ENCODE data around the gene KCNH6.

KCNH6 gene

GRCh38 chr17:63489291-63489690 is 33.9 kb upstream of the KCNH6 start:
- DNase-seq: no peak

DNA sequence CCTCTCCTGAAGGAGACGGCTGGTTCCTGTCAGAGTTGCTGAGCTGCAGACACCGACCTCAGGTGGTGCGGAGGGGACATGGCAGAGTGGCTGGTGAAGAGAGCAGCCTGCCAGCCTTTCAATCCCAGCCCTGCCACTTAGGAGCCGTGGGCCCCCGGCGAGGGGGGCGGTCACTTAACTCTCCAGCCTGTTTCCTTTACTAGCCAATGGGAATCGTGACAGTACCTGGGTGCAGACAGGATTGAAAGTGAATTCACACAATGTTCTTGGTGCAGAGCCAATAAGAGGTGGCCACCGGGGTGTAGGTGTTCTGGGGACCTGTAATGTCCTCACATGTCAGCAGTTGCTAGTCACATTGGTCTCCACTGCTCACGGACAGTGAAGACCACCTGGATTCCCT is 32.8 kb upstream of the KCNH6 start:
- no peak for DNase-seq

GRCh38 chr17:63490858-63491400 is 32.2 kb upstream of the KCNH6 start:
- no peak for DNase-seq

DNA sequence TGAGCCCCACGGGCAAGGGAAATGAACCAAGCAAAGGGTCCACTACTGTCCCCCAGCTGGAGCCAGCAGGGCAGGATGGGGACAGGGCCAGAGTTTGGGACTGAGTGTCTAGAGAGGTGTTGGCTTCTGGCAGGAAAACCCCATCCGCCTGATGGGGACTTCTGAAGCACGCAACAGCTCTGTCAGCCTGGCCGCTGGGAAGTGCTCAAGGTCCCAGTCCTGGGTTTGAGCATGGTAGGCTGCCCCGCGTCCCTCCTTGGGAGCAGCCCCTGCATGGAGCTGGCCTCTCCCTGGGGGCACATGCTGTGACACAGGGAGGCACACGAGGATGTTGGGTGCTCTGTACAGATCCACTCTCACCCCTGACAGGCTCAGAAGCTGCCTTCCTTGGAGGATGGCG is 31.7 kb upstream of the KCNH6 start:
- no peak for DNase-seq

DNA sequence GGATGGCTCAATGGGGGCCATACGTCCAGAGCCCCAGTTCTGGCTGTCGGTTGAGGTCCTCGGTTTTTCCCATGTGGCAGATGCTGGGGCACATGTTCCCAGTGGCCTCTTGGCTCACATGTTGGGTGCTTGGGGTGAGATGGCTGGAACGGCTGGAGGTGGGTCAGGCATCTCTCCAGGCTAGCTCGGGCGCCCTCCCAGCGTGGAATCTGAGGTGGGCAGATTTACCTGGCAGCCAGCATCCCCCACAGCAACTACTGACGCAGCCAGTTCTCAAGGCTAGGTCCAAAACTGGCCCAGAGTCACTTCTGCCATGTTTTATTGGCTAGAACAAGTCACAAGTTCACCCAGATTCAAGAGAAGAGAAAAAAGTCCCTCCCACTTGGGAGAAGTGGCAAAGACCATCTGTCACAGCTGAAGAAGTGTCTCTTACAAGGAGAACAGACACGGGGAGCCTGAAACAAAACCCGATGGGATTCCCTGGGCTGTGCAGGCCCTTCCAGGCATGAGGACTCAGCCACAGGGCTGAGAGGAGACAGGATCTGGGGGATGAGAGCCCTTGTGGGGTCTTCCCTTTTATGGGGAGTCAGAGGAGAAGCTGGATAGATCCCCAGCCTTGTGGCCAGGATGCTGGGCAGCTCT is 31.1 kb upstream of the KCNH6 start:
- DNase-seq: no peak

GRCh38 chr17:63492940-63493339 is 30.2 kb upstream of the KCNH6 start:
- DNase-seq: no peak

- no peak for DNase-seq
Observed at GRCh38 chr17:63493411-63493810, 29.7 kb upstream of the KCNH6 start.

- no peak for DNase-seq
Observed at GRCh38 chr17:63494300-63494928, 28.7 kb upstream of the KCNH6 start.

DNA sequence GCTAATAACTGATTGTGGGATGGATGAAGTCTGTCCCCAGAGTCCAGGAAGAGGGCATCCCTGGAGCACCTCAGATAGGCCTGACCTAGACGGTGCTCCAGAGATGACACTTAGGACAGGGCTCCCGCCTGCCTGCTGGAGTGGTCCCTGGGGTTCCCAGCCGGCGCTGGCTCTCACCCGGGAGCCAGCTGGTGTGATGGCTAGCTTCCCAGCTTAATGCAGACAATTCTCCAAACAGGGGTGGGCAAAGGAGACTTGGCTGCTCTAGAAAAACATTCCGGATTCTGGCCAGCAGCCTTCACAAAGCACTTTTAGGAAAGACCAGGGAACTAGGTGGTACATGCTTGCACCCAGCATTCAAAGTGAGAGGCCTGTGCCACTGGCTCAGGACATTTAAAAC is 27.7 kb upstream of the KCNH6 start:
- DNase-seq: no peak

DNA sequence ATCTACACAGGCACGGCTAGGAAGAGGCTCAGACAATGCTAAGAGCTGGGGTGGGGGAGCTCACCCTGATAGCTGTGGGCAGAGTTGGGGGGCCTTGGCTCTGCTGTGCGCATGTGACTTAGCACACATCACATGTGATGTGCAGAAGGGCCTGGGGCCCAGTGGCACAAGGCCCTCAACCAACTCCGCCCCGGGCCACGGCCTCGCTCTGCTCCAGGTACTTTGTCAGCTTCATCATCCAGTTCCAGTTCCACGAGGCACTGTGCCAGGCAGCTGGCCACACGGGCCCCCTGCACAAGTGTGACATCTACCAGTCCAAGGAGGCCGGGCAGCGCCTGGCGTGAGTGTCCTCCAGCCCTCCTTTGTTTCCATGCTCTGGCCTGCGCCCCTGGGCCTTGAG is 27.0 kb upstream of the KCNH6 start:
- no peak for DNase-seq

DNA sequence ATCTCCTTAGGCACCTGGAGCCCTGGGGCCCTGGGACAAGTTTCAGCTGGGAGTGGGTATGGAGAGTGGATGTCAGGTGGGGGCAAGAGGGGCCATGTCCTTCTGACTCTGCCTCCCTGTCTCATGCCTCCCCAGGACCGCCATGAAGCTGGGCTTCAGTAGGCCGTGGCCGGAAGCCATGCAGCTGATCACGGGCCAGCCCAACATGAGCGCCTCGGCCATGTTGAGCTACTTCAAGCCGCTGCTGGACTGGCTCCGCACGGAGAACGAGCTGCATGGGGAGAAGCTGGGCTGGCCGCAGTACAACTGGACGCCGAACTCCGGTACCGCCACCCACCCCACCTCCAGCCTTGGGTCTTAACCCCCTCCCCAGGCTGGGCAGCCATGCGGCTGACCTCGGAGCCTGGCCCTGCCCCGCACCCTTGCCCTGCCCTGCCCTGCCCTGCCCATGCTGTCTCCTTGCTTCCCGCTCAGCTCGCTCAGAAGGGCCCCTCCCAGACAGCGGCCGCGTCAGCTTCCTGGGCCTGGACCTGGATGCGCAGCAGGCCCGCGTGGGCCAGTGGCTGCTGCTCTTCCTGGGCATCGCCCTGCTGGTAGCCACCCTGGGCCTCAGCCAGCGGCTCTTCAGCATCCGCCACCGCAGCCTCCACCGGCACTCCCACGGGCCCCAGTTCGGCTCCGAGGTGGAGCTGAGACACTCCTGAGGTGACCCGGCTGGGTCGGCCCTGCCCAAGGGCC is 26.3 kb upstream of the KCNH6 start:
- DNase-seq: no peak

DNA sequence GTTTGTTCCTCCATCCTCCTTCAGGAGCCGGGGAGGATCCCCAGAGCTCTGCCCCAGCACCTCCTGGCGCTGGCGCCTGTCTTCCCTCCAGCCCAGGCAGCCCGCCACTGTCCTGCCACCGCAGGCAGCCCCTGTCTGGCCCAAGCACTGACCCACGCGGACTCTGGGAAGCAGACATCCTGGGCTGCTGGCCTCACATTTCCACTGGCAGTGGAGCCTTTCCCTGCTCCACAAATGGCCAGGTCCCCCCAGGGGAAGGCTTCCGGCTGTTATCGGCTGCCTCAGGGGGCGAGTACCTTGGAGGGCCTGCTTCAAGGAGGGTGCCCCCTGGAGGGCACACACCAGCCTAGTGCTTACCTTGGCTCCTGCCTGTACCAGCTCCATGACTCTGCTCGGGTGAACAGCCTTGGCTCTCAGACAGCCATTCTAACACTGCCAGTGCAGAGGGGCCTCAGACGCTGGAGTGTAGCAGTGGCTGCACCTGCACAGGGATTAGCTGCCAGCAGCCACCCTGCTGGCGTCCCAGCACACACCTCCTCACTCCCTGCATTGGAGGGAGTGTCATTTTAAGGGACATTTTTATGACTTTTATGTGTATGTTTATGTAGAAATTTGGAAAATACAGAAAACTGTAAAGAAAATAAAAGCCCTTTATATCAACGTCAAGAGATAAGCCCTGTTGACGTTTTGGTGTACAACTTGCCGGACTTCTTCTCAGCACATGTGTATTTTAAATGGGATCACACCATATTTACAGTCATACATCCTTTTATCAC is 25.3 kb upstream of the KCNH6 start:
- no peak for DNase-seq

GRCh38 chr17:63498626-63499195 is 24.4 kb upstream of the KCNH6 start:
- DNase-seq: no peak

- no peak for DNase-seq
Observed at GRCh38 chr17:63500543-63501390, 22.4 kb upstream of the KCNH6 start.

GRCh38 chr17:63503341-63503705 is 19.8 kb upstream of the KCNH6 start:
- DNase-seq: no peak

GRCh38 chr17:63504261-63504660 is 18.9 kb upstream of the KCNH6 start:
- DNase-seq: no peak

DNA sequence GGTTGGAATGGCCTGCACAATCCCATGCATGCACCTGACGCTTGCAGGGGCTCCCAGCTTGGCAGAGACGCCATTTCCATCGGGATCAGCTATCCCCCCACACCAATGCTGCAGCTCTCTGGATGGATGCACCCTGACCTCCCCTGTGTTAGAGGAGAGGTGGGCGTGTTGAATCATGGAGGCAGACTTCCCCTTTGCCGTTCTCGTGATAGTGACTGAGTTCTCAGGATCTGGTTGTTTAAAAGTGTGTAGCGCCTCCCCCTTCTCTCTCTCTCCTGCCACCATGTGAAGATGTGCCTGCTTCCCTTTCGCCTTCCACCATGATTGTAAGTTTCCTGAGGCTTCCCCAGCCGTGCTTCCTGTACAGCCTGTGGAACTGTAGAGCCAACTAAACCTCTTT is 17.8 kb upstream of the KCNH6 start:
- DNase-seq: no peak

DNA sequence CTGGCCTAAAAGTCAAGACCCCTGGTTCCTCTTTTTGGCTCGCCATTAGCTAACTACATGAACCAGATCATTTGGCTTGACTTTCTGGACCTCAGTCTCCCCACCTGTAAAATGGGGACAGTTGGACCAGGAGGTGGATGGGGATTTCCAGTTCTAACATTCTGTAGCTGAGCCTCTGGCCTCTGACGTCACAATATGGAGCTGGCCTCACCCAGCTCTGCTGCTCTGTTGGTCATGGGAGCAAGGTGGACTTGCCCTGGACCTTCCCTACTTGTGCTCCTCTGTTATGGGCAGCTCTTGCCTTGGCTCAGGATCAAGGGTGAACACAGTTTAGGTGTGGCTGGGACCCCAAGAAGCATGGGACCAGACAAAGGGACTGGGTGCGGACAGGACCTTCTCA is 16.5 kb upstream of the KCNH6 start:
- DNase-seq: no peak

- no peak for DNase-seq
Observed at GRCh38 chr17:63511331-63511730, 11.8 kb upstream of the KCNH6 start.

- DNase-seq: no peak
Observed at GRCh38 chr17:63512388-63512787, 10.8 kb upstream of the KCNH6 start.

DNA sequence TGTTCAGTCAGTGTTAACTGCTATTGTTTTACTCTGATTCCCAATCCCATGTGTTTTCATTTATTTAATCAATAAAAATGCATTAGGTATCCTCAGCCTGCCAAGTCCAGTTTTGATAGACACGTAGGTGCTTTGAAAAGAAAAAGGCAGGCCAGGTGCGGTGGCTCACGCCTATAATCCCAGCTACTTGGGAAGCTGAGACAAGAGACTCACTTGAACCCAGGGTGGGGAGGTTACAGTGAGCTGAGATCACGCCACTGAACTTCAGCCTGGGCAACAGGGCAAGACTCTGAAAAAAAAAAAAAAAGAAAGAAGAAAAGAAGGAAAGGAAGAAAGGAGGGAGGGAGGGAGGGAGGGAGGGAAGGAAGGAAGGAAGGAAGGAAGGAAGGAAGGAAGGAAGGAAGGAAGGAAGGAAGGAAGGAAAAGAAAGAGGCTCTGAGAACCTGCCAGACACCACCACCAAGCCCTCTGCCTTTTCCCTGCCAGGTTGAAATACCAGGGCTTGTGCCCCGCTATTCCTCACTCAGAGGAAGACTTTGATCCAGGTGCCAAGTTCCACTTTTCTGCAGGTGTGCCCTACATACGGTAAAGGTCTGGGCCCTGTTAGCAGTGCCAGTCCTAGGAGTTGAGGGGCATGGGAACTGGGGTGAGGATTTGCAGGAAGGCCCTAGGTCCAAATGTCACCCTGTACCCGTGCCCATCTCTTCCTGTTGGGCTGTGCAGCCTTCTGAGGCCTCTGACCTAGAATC is 10.1 kb upstream of the KCNH6 start:
- DNase-seq: no peak
